ENCODE results near the gene HMCN2. TPM values are rescaled to one million over a fixed set of nuclear protein-coding genes. Genes with fewer than 3 reads are reported as not detected.
"Not testable (repeated sequence)": the region's sequence is repeated elsewhere in the genome, so short reads cannot be mapped to it uniquely, and the experiment has no call there.

HMCN2 gene
- total RNA-seq, 1 experiment from 2014 or later: 0.20 TPM

GRCh38 chr9:130382096-130382495, 116.5 kb downstream of the HMCN2 start:
- DNase-seq (ENCODE audit: extremely low read depth, low read depth): no peak

- no peak for DNase-seq (ENCODE audit: extremely low read depth, low read depth)
These were observed 117.2 kb downstream of the HMCN2 start for GRCh38 chr9:130382636-130383349.

- DNase-seq (ENCODE audit: extremely low read depth, low read depth): no peak
These were observed 117.8 kb downstream of the HMCN2 start for GRCh38 chr9:130383350-130383715.

- no peak for DNase-seq (ENCODE audit: extremely low read depth, low read depth)
These were observed 118.6 kb downstream of the HMCN2 start for GRCh38 chr9:130383979-130384676.

GRCh38 chr9:130385257-130385656, 119.7 kb downstream of the HMCN2 start:
- DNase-seq (ENCODE audit: extremely low read depth, low read depth): no peak

GRCh38 chr9:130387398-130387797, 121.8 kb downstream of the HMCN2 start:
- DNase-seq (ENCODE audit: extremely low read depth, low read depth): no peak

- DNase-seq (ENCODE audit: extremely low read depth, low read depth): no peak
These were observed 122.3 kb downstream of the HMCN2 start for GRCh38 chr9:130387905-130388304.

GRCh38 chr9:130390390-130390789, 124.8 kb downstream of the HMCN2 start:
- DNase-seq (ENCODE audit: extremely low read depth, low read depth): no peak

- DNase-seq (ENCODE audit: extremely low read depth, low read depth): no peak
These were observed 125.4 kb downstream of the HMCN2 start for GRCh38 chr9:130390986-130391385.

GRCh38 chr9:130391866-130392265, 126.3 kb downstream of the HMCN2 start:
- no peak for DNase-seq (ENCODE audit: extremely low read depth, low read depth)

GRCh38 chr9:130393681-130394071, 128.1 kb downstream of the HMCN2 start:
- DNase-seq (ENCODE audit: extremely low read depth, low read depth): no peak

GRCh38 chr9:130394320-130394719, 128.8 kb downstream of the HMCN2 start:
- DNase-seq (ENCODE audit: extremely low read depth, low read depth): no peak

- no peak for DNase-seq (ENCODE audit: extremely low read depth, low read depth)
These were observed 129.4 kb downstream of the HMCN2 start for GRCh38 chr9:130394814-130395470.

GRCh38 chr9:130395810-130396435, 130.4 kb downstream of the HMCN2 start:
- DNase-seq (ENCODE audit: extremely low read depth, low read depth): no peak

- DNase-seq (ENCODE audit: extremely low read depth, low read depth): no peak
These were observed 131.0 kb downstream of the HMCN2 start for GRCh38 chr9:130396581-130396980.

- no peak for DNase-seq (ENCODE audit: extremely low read depth, low read depth)
These were observed 133.1 kb downstream of the HMCN2 start for GRCh38 chr9:130398487-130399240.

GRCh38 chr9:130399768-130400167, 134.2 kb downstream of the HMCN2 start:
- DNase-seq (ENCODE audit: extremely low read depth, low read depth): no peak

- DNase-seq (ENCODE audit: extremely low read depth, low read depth): no peak
These were observed 135.3 kb downstream of the HMCN2 start for GRCh38 chr9:130400870-130401269.

GRCh38 chr9:130401742-130402141, 136.2 kb downstream of the HMCN2 start:
- DNase-seq (ENCODE audit: extremely low read depth, low read depth): not testable (repeated sequence)

GRCh38 chr9:130402243-130402642, 136.7 kb downstream of the HMCN2 start:
- DNase-seq (ENCODE audit: extremely low read depth, low read depth): no peak
